Body of pancreas (tissue), 4 donors: ENCODE measurements around the gene ACER3. TPM values are rescaled to one million over a fixed set of nuclear protein-coding genes. Genes with fewer than 3 reads are reported as not detected.

Experiments used
- ATAC-seq: fragments of 150-250 bp; one replicate; pipeline ENCODE4 v1.9.1; 2016
- DNase-seq, 4 donors: peaks; one replicate each; pipeline ENCODE4 v3.0.0-alpha.2; 2019
- H3K27ac ChIP-seq, 4 donors: fragments of 200-600 bp; sonication (generic); 1 replicate in 3 of 4; 2 replicates in 1 of 4; pipeline versions ENCODE4 v1.5.1 to v1.6.1; 2016 to 2019; ENCODE audit warnings: mild to moderate bottlenecking in 1 of 4, mixed read lengths in 1 of 4, moderate library complexity in 1 of 4
- H3K27me3 ChIP-seq, 2 donors: fragments of 200-600 bp; sonication (generic); one replicate each; pipeline ENCODE4 v1.6.0; 2016; ENCODE audit warnings: mild to moderate bottlenecking in 1 of 2
- H3K36me3 ChIP-seq, 2 donors: fragments of 200-600 bp; sonication (generic); replicated peaks in 1 of 2; 2 replicates each; pipeline ENCODE4 v1.5.1; 2016; ENCODE audit warnings: low read depth in 2 of 2; ENCODE audit not compliant: insufficient read depth in 1 of 2
- H3K4me1 ChIP-seq: fragments of 200-600 bp; sonication (generic); one replicate; pipeline ENCODE4 v1.6.0; 2016
- H3K4me3 ChIP-seq, 2 donors: fragments of 200-600 bp; sonication (generic); 1 replicate in 1 of 2; 2 replicates in 1 of 2; pipeline ENCODE4 v1.5.1; 2016 to 2019
- H3K9me3 ChIP-seq, 3 donors: fragments of 200-600 bp; sonication (generic); 1 replicate in 2 of 3; 2 replicates in 1 of 3; pipeline ENCODE4 v1.5.1; 2016
- CTCF ChIP-seq, 7 experiments: fragments of 450-650 bp in 4 of 7; fragments of 200-600 bp in 3 of 7; sonication (generic) in 3 of 7; IDR thresholded peaks; one replicate each; pipeline ENCODE4 v1.5.1; 2016 to 2019; ENCODE audit warnings: antibody characterized with exemption in 7 of 7
- POLR2A ChIP-seq, 3 donors: fragments of 450-650 bp; IDR thresholded peaks; one replicate each; pipeline ENCODE4 v1.6.1; 2016; ENCODE audit warnings: antibody characterized with exemption in 3 of 3, mild to moderate bottlenecking in 2 of 3
- WGBS, 2 donors: methylation state at CpG; one replicate each; pipeline ENCODE4 v1.1.5; 2017; 5-methylcytosine and 5-hydroxymethylcytosine counted together
- intact Hi-C: fragments of 100-400 bp; cut with DNase I; formaldehyde crosslinking; loops from one replicate; pipeline ENCODE4 v1.15.1; 2023
- total RNA-seq, 2 donors: library from RNA; depleted of rRNA; stranded (reverse); fragments of >200 nt; gene quantifications; one replicate each; pipeline ENCODE4 v1.1.0, GENCODE V29; 2016

The ACER3 gene
- total RNA-seq, 2 donors from 2014 or later = 4.6 to 5.2 TPM

- H3K27me3 ChIP-seq = no peaks in the 10 kb centered on the region
- H3K4me1 ChIP-seq = no peaks in the 10 kb centered on the region
- no peak for DNase-seq
- no peaks in the 10 kb centered on the region for H3K36me3 ChIP-seq
- 81 to 94% methylated on average over 1 of the region's 1 CpG for WGBS, 2 donors
- H3K4me3 ChIP-seq = no peak overlapping the region
- no peaks in the 10 kb centered on the region for H3K9me3 ChIP-seq
- ATAC-seq = no peak
- H3K27ac ChIP-seq = no peak overlapping the region
- intact Hi-C loops = no loop called here
- TF ChIP-seq POLR2A (IDR thresholded peaks at IDR 0.05) (no peak), CTCF (IDR thresholded peaks at IDR 0.05) (no peak)
Measured at GRCh38 chr11:76822406-76822805, 38.3 kb upstream of the ACER3 start.

- peak; percentile 55 for ATAC-seq
- no peak overlapping the region for H3K4me3 ChIP-seq
Measured at GRCh38 chr11:76823481-76824028, 37.2 kb upstream of the ACER3 start.

DNA sequence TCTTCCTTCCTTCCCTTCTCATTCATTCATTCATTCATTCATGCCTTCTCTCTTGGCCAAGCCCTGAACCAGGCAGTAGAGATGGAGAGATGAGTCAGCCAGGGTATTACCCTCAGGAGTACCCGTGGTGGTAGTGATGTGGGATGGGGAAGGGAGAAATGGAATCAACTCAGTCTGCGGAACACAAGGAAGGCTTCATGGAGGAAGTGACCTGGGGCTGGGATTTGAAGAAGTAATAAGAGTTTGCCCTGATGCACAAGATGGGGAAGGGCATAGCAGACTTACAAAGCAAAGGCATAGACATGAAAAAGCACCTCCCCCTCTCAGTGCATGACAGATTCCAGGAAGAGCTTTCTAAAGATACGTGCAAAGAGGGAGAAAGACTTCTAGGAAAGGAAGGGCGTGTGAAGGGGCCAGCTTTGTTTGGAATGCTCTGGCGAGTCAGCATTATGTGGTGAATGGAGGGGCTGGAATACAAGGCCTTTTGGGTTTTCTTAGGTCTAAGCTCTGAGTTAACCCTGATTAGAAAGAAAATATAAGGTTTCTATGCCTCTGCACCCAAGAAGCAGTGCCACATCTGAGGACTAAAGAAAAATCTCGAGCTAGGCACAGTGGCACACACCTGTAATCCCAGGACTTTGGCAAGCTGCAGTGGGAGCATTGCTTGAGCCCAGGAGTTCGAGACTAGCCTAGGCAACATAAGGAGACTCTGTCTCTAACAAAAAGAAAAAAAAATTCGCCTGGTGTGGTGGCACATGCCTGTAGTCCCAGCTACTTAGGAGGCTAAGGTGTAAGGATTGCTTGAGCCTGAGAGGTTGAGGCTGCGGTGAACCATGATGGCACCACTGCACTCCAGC is 36.4 kb upstream of the ACER3 start:
- no peak overlapping the region for H3K4me3 ChIP-seq
- no peaks in the 10 kb centered on the region for H3K4me1 ChIP-seq
- peak overlapping the region in 2 of 4 donors; percentile 44 to 54 for H3K27ac ChIP-seq
- H3K36me3 ChIP-seq = no peaks in the 10 kb centered on the region
- ATAC-seq = peak; percentile 9
- 61 to 62% methylated on average over 9 of the region's 9 CpGs for WGBS, 2 donors
- no peak for TF ChIP-seq CTCF (IDR thresholded peaks at IDR 0.05)
- TF ChIP-seq POLR2A (IDR thresholded peaks at IDR 0.05) = no peak
- intact Hi-C loops = no loop called here
- DNase-seq = no peak
- H3K27me3 ChIP-seq = no peaks in the 10 kb centered on the region
- H3K9me3 ChIP-seq = no peaks in the 10 kb centered on the region

More at GRCh38 chr11:76823481-76824028, 37.2 kb upstream of the ACER3 start:
- Histone ChIP-seq H3K27me3 (no peaks in the 10 kb centered on the region), H3K4me1 (no peaks in the 10 kb centered on the region), H3K27ac (peak overlapping the region in 2 of 4 donors; percentile 44 to 54), H3K36me3 (no peaks in the 10 kb centered on the region), H3K9me3 (no peaks in the 10 kb centered on the region)
- TF ChIP-seq CTCF (IDR thresholded peaks at IDR 0.05) (no peak), POLR2A (IDR thresholded peaks at IDR 0.05) (no peak)
- WGBS, 2 donors = 61 to 63% methylated on average over 9 of the region's 9 CpGs
- peak in 1 of 4 donors; percentile 36 for DNase-seq
- intact Hi-C loops = no loop called here

DNA sequence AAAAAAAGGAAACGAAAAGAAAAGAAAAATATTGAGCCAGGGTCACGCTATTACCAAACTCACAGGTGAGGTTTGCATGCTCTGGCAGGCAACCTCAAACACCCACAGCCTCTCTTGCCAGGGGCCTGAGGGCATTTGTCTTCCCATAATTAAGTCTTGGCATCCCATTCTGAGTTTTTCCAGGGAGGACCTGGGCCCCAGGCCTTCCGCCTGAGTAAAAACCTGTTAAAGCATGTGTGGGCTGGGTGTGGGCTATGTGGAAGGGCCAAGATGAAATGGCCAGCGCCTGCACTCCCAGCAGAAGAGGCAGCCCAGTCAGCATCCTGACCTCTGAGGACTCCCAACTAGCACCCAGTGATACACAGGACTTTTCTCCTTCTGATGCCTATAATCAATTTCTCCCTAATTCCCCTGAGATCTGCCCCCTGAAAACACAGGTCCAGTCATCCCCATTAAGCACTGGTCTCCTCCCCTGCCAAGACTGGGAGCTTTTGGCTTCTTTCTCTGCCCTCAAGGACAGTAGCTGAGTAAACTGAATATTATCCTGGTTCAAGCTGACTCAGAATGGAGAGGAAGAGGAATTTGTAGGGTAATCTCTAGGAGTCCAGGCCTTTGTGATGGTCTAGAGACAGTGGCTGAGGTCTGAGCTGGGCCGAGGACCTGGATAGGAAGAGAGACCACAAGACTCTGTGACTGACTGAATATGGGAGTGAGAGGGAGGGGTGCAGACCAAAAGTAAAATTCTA is 35.6 kb upstream of the ACER3 start:
- Histone ChIP-seq H3K27me3 (no peaks in the 10 kb centered on the region), H3K36me3 (no peaks in the 10 kb centered on the region), H3K27ac (no peak overlapping the region), H3K4me3 (no peak overlapping the region), H3K9me3 (no peaks in the 10 kb centered on the region), H3K4me1 (no peaks in the 10 kb centered on the region)
- WGBS, 2 donors = 64 to 80% methylated on average over 4 to 5 of the region's 5 CpGs
- intact Hi-C loops = no loop called here
- no peak for ATAC-seq
- no peak for DNase-seq
- TF ChIP-seq POLR2A (IDR thresholded peaks at IDR 0.05) = no peak
- TF ChIP-seq CTCF (IDR thresholded peaks at IDR 0.05) = no peak
